ENCODE data around the gene EPS8. TPM values are rescaled to one million over a fixed set of nuclear protein-coding genes. Genes with fewer than 3 reads are reported as not detected.

The EPS8 gene
- total and polyA plus RNA-seq, 2 donors (not counting 1 experiment from before 2014, with no cell fraction given) = 0.76 to 0.96 TPM

DNA sequence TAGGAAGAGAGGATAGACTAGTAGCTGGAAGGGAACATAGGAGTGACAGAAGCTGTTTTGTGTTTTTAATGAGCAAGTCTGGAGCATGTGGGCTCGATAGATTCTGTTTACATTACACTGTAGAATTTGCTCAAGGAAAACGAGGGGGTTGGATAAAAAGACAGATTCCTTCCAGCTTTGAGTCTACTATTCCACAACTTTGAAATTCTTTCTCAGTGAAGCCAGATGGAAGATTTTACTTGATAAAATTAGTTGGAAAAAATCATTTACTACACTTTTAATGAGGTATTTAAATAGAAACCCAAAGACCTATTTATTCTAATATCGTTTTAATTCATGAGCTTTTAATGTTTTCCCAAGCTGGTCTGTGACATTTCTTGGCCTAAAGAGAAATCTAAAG, 19.5 kb upstream of the EPS8 start:
- H3K4me3 Mint-ChIP-seq = no peak overlapping the region
- intact Hi-C loops (cut with micrococcal nuclease) = no loop called here

DNA sequence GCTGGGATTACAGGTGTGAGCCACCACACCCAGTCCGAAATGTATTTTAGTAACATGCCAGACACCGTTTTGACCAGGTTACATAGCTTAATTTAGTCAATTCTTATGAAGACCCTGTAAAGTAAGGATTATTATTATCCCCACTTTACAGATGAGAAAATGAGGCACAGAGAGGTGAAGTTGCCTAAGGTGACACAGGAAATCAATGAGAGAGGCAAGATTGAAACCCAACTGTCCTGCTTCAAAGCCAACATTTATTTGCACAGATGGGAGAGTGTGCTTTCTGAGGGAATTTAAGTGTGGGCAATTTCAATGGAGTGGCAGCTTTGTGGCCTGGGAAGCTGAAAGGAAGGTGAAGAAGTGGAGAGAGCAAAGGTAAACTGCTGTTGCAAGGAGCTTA, 19.1 kb upstream of the EPS8 start:
- Histone ChIP-seq H3K4me1 (ENCODE audit: control insufficient read depth in 2 of 2, insufficient read depth in 2 of 2, low read length in 2 of 2) (no peaks in the 10 kb centered on the region), H4K20me1 (ENCODE audit: control insufficient read depth, insufficient read depth, low read length, poor library complexity, severe bottlenecking) (no peaks in the 10 kb centered on the region), H3K4me2 (replicated peaks; ENCODE audit: low read depth, low read length, poor library complexity, severe bottlenecking) (no peak overlapping the region), H3K27ac (ENCODE audit: low read length in 2 of 2) (no peak overlapping the region), H3K36me3 (replicated peaks in 1 of 2; ENCODE audit: control extremely low read depth in 1 of 2, control insufficient read depth in 1 of 2, extremely low read depth in 1 of 2, insufficient read depth in 2 of 2, low read length in 1 of 2) (no peaks in the 10 kb centered on the region), H3K9me3 (ENCODE audit: control extremely low read depth in 1 of 3, control insufficient read depth in 2 of 3, insufficient read depth in 1 of 3, low read length in 2 of 3) (no peaks in the 10 kb centered on the region), H3K79me2 (ENCODE audit: control insufficient read depth, insufficient read depth, low read length) (no peaks in the 10 kb centered on the region), H2AFZ (ENCODE audit: insufficient read depth, low read depth, low read length, poor library complexity, severe bottlenecking) (no peak overlapping the region), H3K27me3 (replicated peaks in 1 of 4; ENCODE audit: control extremely low read depth in 1 of 4, control insufficient read depth in 3 of 4, insufficient read depth in 4 of 4, low read length in 3 of 4) (peaks cover 0 to 6% (median 0%) of the 10 kb centered on the region in 4 experiments), H3K4me3 (ENCODE audit: control extremely low read depth in 1 of 5, extremely low read depth in 1 of 5, insufficient read depth in 1 of 5, low read depth in 2 of 5, low read length in 4 of 5) (no peak overlapping the region), H3K9ac (ENCODE audit: low read length) (no peak overlapping the region)
- POLR2A ChIA-PET = no interaction called here
- ATAC-seq (ENCODE audit: low read depth) = no peak
- intact Hi-C loops (cut with micrococcal nuclease) = no loop called here
- no peak overlapping the region for H3K4me3 Mint-ChIP-seq
- peaks cover 21% of the 10 kb centered on the region for H3K27me3 Mint-ChIP-seq
- TF ChIP-seq EZH2 (IDR thresholded peaks at IDR 0.05; ENCODE audit: borderline replicate concordance, insufficient read depth, low read depth, low read length, poor library complexity, severe bottlenecking) (no peak), CTCF (IDR thresholded peaks at IDR 0.05) (no peak)
- H3K4me1 Mint-ChIP-seq = no peaks in the 10 kb centered on the region
- no peak overlapping the region for H3K27ac Mint-ChIP-seq
- no peaks in the 10 kb centered on the region for H3K9me3 Mint-ChIP-seq (ENCODE audit: insufficient read depth)
- no peak for DNase-seq
- 80% methylated on average over 1 of the region's 2 CpGs for WGBS (ENCODE audit: insufficient coverage)
- CTCF ChIA-PET = no interaction called here

More for the DNA sequence above, 19.5 kb upstream of the EPS8 start:
- TF ChIP-seq EZH2 (IDR thresholded peaks at IDR 0.05; ENCODE audit: borderline replicate concordance, insufficient read depth, low read depth, low read length, poor library complexity, severe bottlenecking) = no peak
- TF ChIP-seq CTCF (IDR thresholded peaks at IDR 0.05) = no peak
- Histone ChIP-seq H3K27ac (ENCODE audit: low read length in 2 of 2) (no peak overlapping the region), H3K9ac (ENCODE audit: low read length) (no peak overlapping the region), H3K4me1 (ENCODE audit: control insufficient read depth in 2 of 2, insufficient read depth in 2 of 2, low read length in 2 of 2) (no peaks in the 10 kb centered on the region), H3K79me2 (ENCODE audit: control insufficient read depth, insufficient read depth, low read length) (no peaks in the 10 kb centered on the region), H3K4me3 (ENCODE audit: control extremely low read depth in 1 of 5, extremely low read depth in 1 of 5, insufficient read depth in 1 of 5, low read depth in 2 of 5, low read length in 4 of 5) (no peak overlapping the region), H3K36me3 (replicated peaks in 1 of 2; ENCODE audit: control extremely low read depth in 1 of 2, control insufficient read depth in 1 of 2, extremely low read depth in 1 of 2, insufficient read depth in 2 of 2, low read length in 1 of 2) (no peaks in the 10 kb centered on the region), H3K27me3 (replicated peaks in 1 of 4; ENCODE audit: control extremely low read depth in 1 of 4, control insufficient read depth in 3 of 4, insufficient read depth in 4 of 4, low read length in 3 of 4) (peaks cover 0 to 6% (median 0%) of the 10 kb centered on the region in 4 experiments), H3K4me2 (replicated peaks; ENCODE audit: low read depth, low read length, poor library complexity, severe bottlenecking) (no peak overlapping the region), H2AFZ (ENCODE audit: insufficient read depth, low read depth, low read length, poor library complexity, severe bottlenecking) (no peak overlapping the region), H3K9me3 (ENCODE audit: control extremely low read depth in 1 of 3, control insufficient read depth in 2 of 3, insufficient read depth in 1 of 3, low read length in 2 of 3) (no peaks in the 10 kb centered on the region), H4K20me1 (ENCODE audit: control insufficient read depth, insufficient read depth, low read length, poor library complexity, severe bottlenecking) (no peaks in the 10 kb centered on the region)
- no peak overlapping the region for H3K27ac Mint-ChIP-seq
- no peak for ATAC-seq (ENCODE audit: low read depth)
- DNase-seq = no peak
- POLR2A ChIA-PET = no interaction called here
- CTCF ChIA-PET = no interaction called here
- H3K9me3 Mint-ChIP-seq (ENCODE audit: insufficient read depth) = no peaks in the 10 kb centered on the region
- WGBS (ENCODE audit: insufficient coverage) = 100% methylated on average over 1 of the region's 3 CpGs
- H3K4me1 Mint-ChIP-seq = no peaks in the 10 kb centered on the region
- peaks cover 20% of the 10 kb centered on the region for H3K27me3 Mint-ChIP-seq
